Trophoblast cell (in vitro differentiated cells and primary cell): ENCODE measurements around the gene EHD4.

Source experiments
- DNase-seq, 2 donors: peaks; one replicate each; pipeline ENCODE4 v3.0.0-alpha.2; 2016
- H2AFZ ChIP-seq: 2 replicates; pipeline ENCODE4 v1.6.1; 2013; ENCODE audit warnings: low read length, moderate library complexity, mild to moderate bottlenecking; ENCODE audit not compliant: insufficient read depth, poor library complexity
- H2AK5ac ChIP-seq: 2 replicates; pipeline ENCODE4 v1.6.1; 2013; ENCODE audit warnings: mild to moderate bottlenecking, low read length
- H2BK120ac ChIP-seq: 2 replicates; pipeline ENCODE4 v1.6.1; 2013; ENCODE audit warnings: low read length, mild to moderate bottlenecking, moderate library complexity; ENCODE audit not compliant: insufficient read depth, poor library complexity
- H2BK12ac ChIP-seq: 2 replicates; pipeline ENCODE4 v1.6.1; 2013; ENCODE audit warnings: mild to moderate bottlenecking, low read length, moderate library complexity
- H2BK5ac ChIP-seq: 2 replicates; pipeline ENCODE4 v1.6.1; 2013; ENCODE audit warnings: low read length, low read depth, moderate library complexity, mild to moderate bottlenecking; ENCODE audit not compliant: poor library complexity
- H3K14ac ChIP-seq: 2 replicates; pipeline ENCODE4 v1.6.1; 2013; ENCODE audit warnings: mild to moderate bottlenecking, low read length
- H3K18ac ChIP-seq: 2 replicates; pipeline ENCODE4 v1.6.1; 2013; ENCODE audit warnings: mild to moderate bottlenecking, low read length
- H3K23ac ChIP-seq: 2 replicates; pipeline ENCODE4 v1.6.1; 2013; ENCODE audit warnings: low read length
- H3K27ac ChIP-seq: 2 replicates; pipeline ENCODE4 v1.5.1; 2013; ENCODE audit warnings: low read depth, mild to moderate bottlenecking, inconsistent platforms, low read length, moderate library complexity
- H3K27me3 ChIP-seq: 2 replicates; pipeline ENCODE4 v1.6.1; 2013; ENCODE audit warnings: inconsistent platforms, mild to moderate bottlenecking, low read length, moderate library complexity; ENCODE audit not compliant: insufficient read depth
- H3K36me3 ChIP-seq, 2 experiments: 1 replicate in 1 of 2; 2 replicates in 1 of 2; pipeline ENCODE4 v1.6.1; 2013; ENCODE audit warnings: low read length in 2 of 2, mild to moderate bottlenecking in 2 of 2, moderate library complexity in 1 of 2; ENCODE audit not compliant: insufficient read depth in 2 of 2, control insufficient read depth in 1 of 2
- H3K4ac ChIP-seq: 2 replicates; pipeline ENCODE4 v1.6.1; 2013; ENCODE audit warnings: low read depth, mild to moderate bottlenecking, low read length, moderate library complexity
- H3K4me1 ChIP-seq, 2 experiments: 1 replicate in 1 of 2; 2 replicates in 1 of 2; pipeline ENCODE4 v1.6.1; 2013; ENCODE audit warnings: low read length in 2 of 2, mild to moderate bottlenecking in 2 of 2, moderate library complexity in 1 of 2; ENCODE audit not compliant: insufficient read depth in 2 of 2, control insufficient read depth in 1 of 2
- H3K4me2 ChIP-seq: 2 replicates; pipeline ENCODE4 v1.6.1; 2013; ENCODE audit warnings: inconsistent platforms, mild to moderate bottlenecking, low read length, moderate library complexity
- H3K4me3 ChIP-seq: 2 replicates; pipeline ENCODE4 v1.5.1; 2013; ENCODE audit warnings: mild to moderate bottlenecking, low read depth, low read length, inconsistent platforms
- H3K79me1 ChIP-seq: one replicate; pipeline ENCODE4 v1.6.1; 2013; ENCODE audit warnings: low read length
- H3K79me2 ChIP-seq: 2 replicates; pipeline ENCODE4 v1.6.1; 2013; ENCODE audit warnings: low read length, mild to moderate bottlenecking; ENCODE audit not compliant: control insufficient read depth, insufficient read depth, poor library complexity
- H3K9ac ChIP-seq: 2 replicates; pipeline ENCODE4 v1.6.1; 2013; ENCODE audit warnings: mild to moderate bottlenecking, low read length
- H3K9me3 ChIP-seq: 2 replicates; pipeline ENCODE4 v1.6.1; 2013; ENCODE audit warnings: low read depth, mild to moderate bottlenecking, control low read depth, inconsistent platforms, low read length; ENCODE audit not compliant: insufficient read depth
- H4K12ac ChIP-seq: 2 replicates; pipeline ENCODE4 v1.6.1; 2013; ENCODE audit warnings: low read depth, mild to moderate bottlenecking, low read length, moderate library complexity
- H4K8ac ChIP-seq: 2 replicates; pipeline ENCODE4 v1.6.1; 2013; ENCODE audit warnings: low read depth, mild to moderate bottlenecking, low read length, moderate library complexity
- H4K91ac ChIP-seq: one replicate; pipeline ENCODE4 v1.6.1; 2013; ENCODE audit warnings: low read depth, mild to moderate bottlenecking, low read length, moderate library complexity
- WGBS: extraction: QIAGEN DNeasy Blood & Tissue Kit; methylation state at CpG from one replicate; pipeline ENCODE4 v1.1.7; 2013; ENCODE audit warnings: missing lambda C conversion rate; ENCODE audit not compliant: insufficient read length, insufficient coverage; ENCODE audit errors: extremely low coverage; 5-methylcytosine and 5-hydroxymethylcytosine counted together

The EHD4 gene

GRCh38 chr15:41866263-41866703, 106.1 kb downstream of the EHD4 start:
- Histone ChIP-seq H3K4me3 (no peak overlapping the region), H3K14ac (no peak overlapping the region), H3K9ac (no peak overlapping the region), H3K23ac (no peak overlapping the region), H2BK12ac (no peak overlapping the region), H2AFZ (no peak overlapping the region), H3K79me1 (no peaks in the 10 kb centered on the region), H3K4me1 (peaks cover 2 to 14% of the 10 kb centered on the region in 2 experiments), H4K8ac (no peak overlapping the region), H3K27me3 (no peaks in the 10 kb centered on the region), H2AK5ac (no peak overlapping the region), H3K79me2 (no peaks in the 10 kb centered on the region), H3K4ac (no peak overlapping the region), H4K12ac (no peak overlapping the region), H3K4me2 (no peak overlapping the region), H3K9me3 (no peaks in the 10 kb centered on the region), H2BK5ac (no peak overlapping the region), H3K36me3 (no peaks in the 10 kb centered on the region), H3K27ac (no peak overlapping the region), H4K91ac (no peak overlapping the region), H3K18ac (no peak overlapping the region), H2BK120ac (no peak overlapping the region)
- DNase-seq = peak; percentile 25 to 64
- no CpG with 5 or more reads among the region's 8 CpGs for WGBS

- Histone ChIP-seq H4K8ac (no peak overlapping the region), H3K4me1 (peaks cover 2 to 14% of the 10 kb centered on the region in 2 experiments), H3K9me3 (no peaks in the 10 kb centered on the region), H3K27me3 (no peaks in the 10 kb centered on the region), H3K4me2 (no peak overlapping the region), H4K91ac (no peak overlapping the region), H3K14ac (no peak overlapping the region), H2BK120ac (no peak overlapping the region), H4K12ac (no peak overlapping the region), H3K79me2 (no peaks in the 10 kb centered on the region), H2BK12ac (no peak overlapping the region), H3K4me3 (no peak overlapping the region), H3K18ac (no peak overlapping the region), H3K79me1 (no peaks in the 10 kb centered on the region), H3K27ac (no peak overlapping the region), H2AFZ (no peak overlapping the region), H3K23ac (no peak overlapping the region), H3K9ac (no peak overlapping the region), H2BK5ac (no peak overlapping the region), H3K4ac (no peak overlapping the region), H3K36me3 (no peaks in the 10 kb centered on the region), H2AK5ac (no peak overlapping the region)
- DNase-seq = no peak
- WGBS = no CpG with 5 or more reads among the region's 18 CpGs
Observed at GRCh38 chr15:41865490-41866055, 106.8 kb downstream of the EHD4 start.

GRCh38 chr15:41862515-41863116, 109.7 kb downstream of the EHD4 start:
- Histone ChIP-seq H3K4me2 (no peak overlapping the region), H3K14ac (no peak overlapping the region)
- no CpG with 5 or more reads among the region's 19 CpGs for WGBS

DNA sequence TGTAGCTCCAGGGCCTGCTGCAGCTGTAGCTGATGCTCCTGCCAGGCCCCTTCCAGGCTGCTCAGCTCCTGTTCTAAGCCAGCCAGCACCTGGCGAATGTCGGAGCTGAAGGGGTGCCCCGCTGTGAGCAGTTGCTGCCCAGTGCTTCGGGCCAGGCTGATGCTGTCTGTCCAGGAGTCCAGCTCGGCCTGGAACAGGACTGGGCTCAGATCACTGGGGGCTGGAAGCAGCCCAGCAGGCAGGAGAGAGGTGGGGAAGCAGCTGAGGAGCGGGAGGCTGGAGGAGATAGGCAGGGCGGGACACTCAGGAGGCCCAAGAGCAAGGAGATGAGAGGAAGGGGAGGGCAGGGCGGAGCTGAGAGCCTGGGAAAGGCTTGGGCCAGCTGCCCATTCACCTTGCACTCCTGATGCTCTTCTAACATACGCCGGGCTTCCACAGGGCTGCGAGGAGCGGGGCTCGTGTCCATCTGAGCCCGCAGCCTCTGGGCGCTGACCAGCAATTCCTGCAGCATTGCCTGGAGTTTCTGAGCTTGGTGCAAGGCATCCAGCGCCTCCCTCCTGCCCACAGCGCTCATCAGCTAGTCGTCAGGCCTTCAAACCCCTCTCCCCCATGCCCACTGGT, 110.5 kb downstream of the EHD4 start:
- Histone ChIP-seq H2BK12ac (no peak overlapping the region), H3K9ac (no peak overlapping the region), H3K27me3 (no peaks in the 10 kb centered on the region), H2BK5ac (no peak overlapping the region), H3K4me1 (peaks cover 2 to 13% of the 10 kb centered on the region in 2 experiments), H3K18ac (no peak overlapping the region), H3K4me3 (no peak overlapping the region), H4K12ac (no peak overlapping the region), H2BK120ac (no peak overlapping the region), H3K79me1 (no peaks in the 10 kb centered on the region), H2AK5ac (no peak overlapping the region), H3K36me3 (no peaks in the 10 kb centered on the region), H3K9me3 (no peaks in the 10 kb centered on the region), H2AFZ (no peak overlapping the region), H3K79me2 (no peaks in the 10 kb centered on the region), H3K4me2 (no peak overlapping the region), H3K23ac (no peak overlapping the region), H3K4ac (no peak overlapping the region), H4K8ac (no peak overlapping the region), H3K14ac (no peak overlapping the region), H4K91ac (no peak overlapping the region), H3K27ac (no peak overlapping the region)
- no peak for DNase-seq
- WGBS = no CpG with 5 or more reads among the region's 18 CpGs

More at GRCh38 chr15:41862515-41863116, 109.7 kb downstream of the EHD4 start:
- H3K36me3 ChIP-seq = no peaks in the 10 kb centered on the region
- no peak overlapping the region for H2BK5ac ChIP-seq
- no peaks in the 10 kb centered on the region for H3K79me2 ChIP-seq
- H2AFZ ChIP-seq = no peak overlapping the region
- H3K9me3 ChIP-seq = no peaks in the 10 kb centered on the region
- no peak overlapping the region for H3K27ac ChIP-seq
- H2BK12ac ChIP-seq = no peak overlapping the region
- no peak overlapping the region for H3K4me3 ChIP-seq
- DNase-seq = peak in 1 of 2 donors; percentile 5
- no peak overlapping the region for H3K23ac ChIP-seq
- no peak overlapping the region for H2BK120ac ChIP-seq
- H4K12ac ChIP-seq = no peak overlapping the region
- no peak overlapping the region for H2AK5ac ChIP-seq
- no peak overlapping the region for H3K18ac ChIP-seq
- H3K4ac ChIP-seq = no peak overlapping the region
- no peak overlapping the region for H4K8ac ChIP-seq
- H3K79me1 ChIP-seq = no peaks in the 10 kb centered on the region
- H3K27me3 ChIP-seq = no peaks in the 10 kb centered on the region
- H4K91ac ChIP-seq = no peak overlapping the region
- H3K9ac ChIP-seq = no peak overlapping the region
- peaks cover 2 to 14% of the 10 kb centered on the region in 2 experiments for H3K4me1 ChIP-seq
